H1 (cell line): Measurements from ENCODE around the gene TOR4A. TPM values are rescaled to one million over a fixed set of nuclear protein-coding genes. Genes with fewer than 3 reads are reported as not detected.

Source experiments
- CTCF ChIA-PET: fragments of 300-600 bp; sonication (Branson Sonifier 250); formaldehyde crosslinking; loops from one replicate; lab custom pipeline; 2021; ENCODE audit not compliant: partially characterized antibody; lab: Charles Lee
- POLR2A ChIA-PET: fragments of 300-600 bp; sonication (Branson Sonifier 250); formaldehyde crosslinking; loops from one replicate; lab custom pipeline; 2021; ENCODE audit warnings: inconsistent platforms; ENCODE audit not compliant: partially characterized antibody; lab: Charles Lee
- DNase-seq, 2 experiments: peaks; one replicate each; pipeline versions ENCODE4 v3.0.0 to v3.0.0-alpha.2; 2010 to 2022; ENCODE audit warnings: low spot score in 2 of 2, low read depth in 1 of 2, mixed read lengths in 1 of 2
- FAIRE-seq: peaks from 2 replicates; lab custom pipeline; 2011; peaks lifted over from hg19 to GRCh38; lab: Jason Lieb, UNC
- H2AFZ ChIP-seq: 2 replicates; pipeline ENCODE4 v1.8.1; 2012; ENCODE audit warnings: low read length, inconsistent platforms
- H2AK5ac ChIP-seq: 2 replicates; pipeline ENCODE4 v1.6.1; 2013; ENCODE audit warnings: low read depth, low read length
- H2BK120ac ChIP-seq: replicated peaks from 2 replicates; pipeline ENCODE3; 2013; ENCODE audit warnings: low read depth, low read length, inconsistent platforms
- H2BK12ac ChIP-seq: 2 replicates; pipeline ENCODE4 v1.6.1; 2013; ENCODE audit warnings: low read depth, low read length
- H2BK15ac ChIP-seq: 2 replicates; pipeline ENCODE4 v1.6.1; 2013; ENCODE audit warnings: low read length
- H2BK20ac ChIP-seq: 2 replicates; pipeline ENCODE4 v1.6.1; 2013; ENCODE audit warnings: low read length
- H2BK5ac ChIP-seq: 2 replicates; pipeline ENCODE4 v1.6.1; 2013; ENCODE audit warnings: low read depth, low read length
- H3K14ac ChIP-seq: 2 replicates; pipeline ENCODE4 v1.6.1; 2013; ENCODE audit warnings: inconsistent platforms; ENCODE audit not compliant: insufficient read length
- H3K18ac ChIP-seq: 2 replicates; pipeline ENCODE4 v1.6.1; 2013; ENCODE audit warnings: low read length; ENCODE audit errors: extremely low read depth
- H3K23ac ChIP-seq: 2 replicates; pipeline ENCODE4 v1.6.1; 2013; ENCODE audit warnings: inconsistent platforms; ENCODE audit not compliant: insufficient read length
- H3K23me2 ChIP-seq: 2 replicates; pipeline ENCODE4 v1.6.1; 2013; ENCODE audit warnings: low read depth, low read length
- H3K27ac ChIP-seq: 2 replicates; pipeline ENCODE4 v1.6.1; 2011; ENCODE audit warnings: low read depth, low read length, inconsistent platforms
- H3K27me3 ChIP-seq, 4 experiments: replicated peaks in 1 of 4; 1 replicate in 1 of 4; 2 replicates in 3 of 4; pipeline versions ENCODE4 v1.6.1 to v1.8.1; 2011 to 2013; ENCODE audit warnings: low read length in 3 of 4, mild to moderate bottlenecking in 3 of 4, inconsistent platforms in 2 of 4, mixed read lengths in 2 of 4, moderate library complexity in 1 of 4; ENCODE audit not compliant: control insufficient read depth in 3 of 4, insufficient read depth in 3 of 4; ENCODE audit errors: extremely low read depth in 1 of 4
- H3K36me3 ChIP-seq, 4 experiments: 2 replicates each; pipeline versions ENCODE4 v1.6.1 to v1.8.1; 2011 to 2013; ENCODE audit warnings: mild to moderate bottlenecking in 4 of 4, low read length in 3 of 4, moderate library complexity in 2 of 4, control low read depth in 1 of 4, inconsistent platforms in 1 of 4; ENCODE audit not compliant: insufficient read depth in 4 of 4, control insufficient read depth in 2 of 4
- H3K4ac ChIP-seq: replicated peaks from 2 replicates; pipeline ENCODE3; 2013; ENCODE audit warnings: low read length, low read depth, mixed read lengths, inconsistent platforms; ENCODE audit not compliant: insufficient read length
- H3K4me1 ChIP-seq, 4 experiments: replicated peaks in 1 of 4; 1 replicate in 1 of 4; 2 replicates in 3 of 4; pipeline versions ENCODE4 v1.6.1 to v1.8.1; 2011 to 2013; ENCODE audit warnings: low read length in 3 of 4, inconsistent platforms in 2 of 4, mixed read lengths in 1 of 4; ENCODE audit not compliant: insufficient read depth in 4 of 4, control insufficient read depth in 3 of 4
- H3K4me2 ChIP-seq, 2 experiments: 2 replicates each; pipeline versions ENCODE4 v1.6.1 to v1.8.1; 2011 to 2013; ENCODE audit warnings: low read depth in 2 of 2, low read length in 2 of 2, control low read depth in 1 of 2, inconsistent platforms in 1 of 2, mild to moderate bottlenecking in 1 of 2; ENCODE audit not compliant: insufficient read depth in 1 of 2
- H3K4me3 ChIP-seq, 4 experiments: fragments of 200-600, 300-600 bp in 1 of 4; sonication (generic), shearing (Covaris generic), sonication (Bioruptor Twin) in 1 of 4; 2 replicates each; pipeline versions ENCODE4 v1.5.1 to v1.8.1; 2011 to 2016; ENCODE audit warnings: low read length in 4 of 4, low read depth in 3 of 4, control low read depth in 2 of 4, inconsistent platforms in 2 of 4, mild to moderate bottlenecking in 2 of 4, mixed read lengths in 1 of 4, moderate library complexity in 1 of 4; ENCODE audit not compliant: insufficient read depth in 2 of 4; ENCODE audit errors: extremely low read depth in 1 of 4
- H3K56ac ChIP-seq: replicated peaks from 2 replicates; pipeline ENCODE3; 2013; ENCODE audit warnings: low read depth, mild to moderate bottlenecking, mixed read lengths, low read length, inconsistent platforms; ENCODE audit not compliant: insufficient read length
- H3K79me1 ChIP-seq: 2 replicates; pipeline ENCODE4 v1.6.1; 2013; ENCODE audit warnings: low read depth, low read length, control low read depth
- H3K79me2 ChIP-seq, 2 experiments: 2 replicates each; pipeline versions ENCODE4 v1.6.1 to v1.8.1; 2012 to 2013; ENCODE audit warnings: low read length in 2 of 2, mild to moderate bottlenecking in 2 of 2, inconsistent platforms in 1 of 2; ENCODE audit not compliant: insufficient read depth in 2 of 2, control insufficient read depth in 1 of 2
- H3K9ac ChIP-seq, 4 experiments: replicated peaks in 1 of 4; 1 replicate in 1 of 4; 2 replicates in 3 of 4; pipeline versions ENCODE4 v1.6.1 to v1.8.1; 2011 to 2013; ENCODE audit warnings: low read depth in 3 of 4, low read length in 3 of 4, control low read depth in 2 of 4, mild to moderate bottlenecking in 2 of 4, moderate library complexity in 2 of 4, inconsistent platforms in 1 of 4; ENCODE audit errors: extremely low read depth in 1 of 4
- H3K9me3 ChIP-seq, 2 experiments: 2 replicates each; pipeline versions ENCODE4 v1.6.1 to v1.8.1; 2012 to 2013; ENCODE audit warnings: mild to moderate bottlenecking in 2 of 2, moderate library complexity in 2 of 2, control low read depth in 1 of 2, inconsistent platforms in 1 of 2, low read depth in 1 of 2, low read length in 1 of 2, mixed read lengths in 1 of 2; ENCODE audit not compliant: insufficient read depth in 2 of 2
- H4K20me1 ChIP-seq, 2 experiments: replicated peaks in 1 of 2; 2 replicates each; pipeline versions ENCODE3 to v1.8.1; 2011 to 2013; ENCODE audit warnings: inconsistent platforms in 2 of 2, low read length in 2 of 2, mild to moderate bottlenecking in 1 of 2; ENCODE audit not compliant: insufficient read depth in 2 of 2, control insufficient read depth in 1 of 2
- H4K5ac ChIP-seq: 2 replicates; pipeline ENCODE4 v1.6.1; 2013; ENCODE audit warnings: low read length, low read depth, mixed read lengths, inconsistent platforms; ENCODE audit not compliant: insufficient read length
- H4K8ac ChIP-seq: 2 replicates; pipeline ENCODE4 v1.8.0; 2013; ENCODE audit warnings: mild to moderate bottlenecking, moderate library complexity, low read length, inconsistent platforms; ENCODE audit not compliant: insufficient read depth; ENCODE audit errors: extremely low read depth
- H4K91ac ChIP-seq: replicated peaks from 2 replicates; pipeline ENCODE3; 2013; ENCODE audit warnings: low read length, mixed read lengths, inconsistent platforms; ENCODE audit not compliant: insufficient read length
- MAX ChIP-seq: IDR thresholded peaks from 2 replicates; pipeline ENCODE4 v1.6.1; 2012; ENCODE audit warnings: inconsistent platforms
- TCF12 ChIP-seq: IDR thresholded peaks from 2 replicates; pipeline ENCODE4 v1.6.1; 2011; ENCODE audit warnings: low read depth, mild to moderate bottlenecking, low read length
- WGBS, 2 experiments: shearing (Covaris generic) in 1 of 2; methylation state at CpG; one replicate each; pipeline versions ENCODE4 v1.1.6 to v1.1.7; 2013 to 2015; ENCODE audit warnings: low lambda C conversion rate in 2 of 2, mixed read lengths in 2 of 2, inconsistent platforms in 1 of 2, low coverage in 1 of 2, missing lambda C conversion rate in 1 of 2; ENCODE audit not compliant: insufficient replicate concordance in 2 of 2, insufficient coverage in 1 of 2, insufficient read length in 1 of 2; ENCODE audit errors: extremely low coverage in 1 of 2, missing lambda C conversion rate in 1 of 2; 5-methylcytosine and 5-hydroxymethylcytosine counted together
- polyA plus RNA-seq, 7 experiments: library from polyadenylated mRNA; depleted of rRNA in 3 of 7; stranded (reverse) in 5 of 7; unstranded in 2 of 7; fragments of >200 nt in 5 of 7; fragments of 200-250 nt in 2 of 7; gene quantifications; 1 replicate in 5 of 7; 2 replicates in 1 of 7; 4 replicates in 1 of 7; pipeline versions ENCODE4 v1.2.1 to v1.2.3, GENCODE V29; 2011 to 2013; ENCODE audit warnings: missing spikeins in 2 of 7, mixed read lengths in 2 of 7
- total RNA-seq: library from RNA; stranded (reverse); fragmentation: NEBNext Ultra II Directional; extraction: Animal tissue kit (Norgen Biotek cat#: 25700); gene quantifications from 2 replicates; pipeline ENCODE4 v1.2.1, GENCODE V29; 2021
- TF ChIP-seq, protein P1 (sequence below), 3 experiments: IDR thresholded peaks; 1 replicate in 2 of 3; 2 replicates in 1 of 3; pipeline versions ENCODE4 v1.5.1 to v1.6.1; 2011; ENCODE audit warnings: low read length in 3 of 3, mild to moderate bottlenecking in 3 of 3, inconsistent platforms in 2 of 3, low read depth in 1 of 3, moderate library complexity in 1 of 3; ENCODE audit not compliant: insufficient read depth in 1 of 3; ENCODE audit errors: control extremely low read depth in 1 of 3
- TF ChIP-seq, protein P2 (sequence below): IDR thresholded peaks from 2 replicates; pipeline ENCODE4 v1.6.1; 2012; ENCODE audit warnings: inconsistent platforms

TOR4A gene
- total and polyA plus RNA-seq, 2 of the 8 experiments (the other 6 are each of a cell fraction or from before 2014, with no cell fraction given), result 8.4 to 9.3 TPM

DNA sequence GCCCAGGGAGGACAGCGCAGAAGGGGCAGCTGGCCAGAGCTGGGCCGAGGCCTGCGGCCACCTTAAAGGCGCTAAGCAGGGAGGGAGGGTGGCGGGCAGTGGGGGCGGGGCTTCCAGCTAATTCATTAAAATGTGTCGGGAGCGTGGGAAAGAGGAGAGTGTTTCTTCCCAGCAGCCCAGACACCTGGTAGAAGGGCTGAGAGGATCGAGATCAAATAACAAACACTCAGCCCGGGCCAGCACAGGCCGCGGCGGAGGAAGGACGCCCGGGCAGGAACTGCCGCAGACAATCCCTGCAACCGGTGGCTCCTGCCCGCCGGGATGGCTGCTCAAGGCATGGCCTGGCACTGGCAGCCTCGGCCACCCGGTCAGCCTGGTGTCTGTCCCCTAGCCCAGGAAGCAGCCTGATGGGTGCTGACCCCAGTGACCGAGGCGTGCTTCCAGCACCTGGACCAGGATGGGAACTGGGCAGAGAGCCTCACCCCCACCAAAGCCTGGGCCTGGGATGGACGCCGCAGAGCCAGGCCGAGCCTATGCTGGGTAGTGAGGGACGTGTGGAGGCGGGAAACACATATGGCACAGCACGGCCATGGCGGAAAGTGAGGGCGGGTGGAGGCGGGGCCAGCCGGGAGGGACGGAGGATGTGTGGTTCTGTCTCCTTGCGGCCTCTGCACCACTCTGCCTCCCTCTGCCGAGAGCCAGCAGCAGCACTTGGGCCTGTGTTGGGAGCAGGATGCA, 27.7 kb downstream of the TOR4A start:
- Histone ChIP-seq H3K4me1 (peaks cover 0 to 44% (median 35%) of the 10 kb centered on the region in 4 experiments; a peak in 6 of 7 replicates), H3K4me3 (no peak overlapping the region), H2BK20ac (no peak overlapping the region), H3K4me2 (peak overlapping the region in 1 of 2 experiments; percentile 30; a peak in 1 of 4 replicates), H4K8ac (peak overlapping the region; percentile 69), H2BK120ac (no peak overlapping the region), H3K27me3 (peaks cover 0 to 16% (median 7%) of the 10 kb centered on the region in 4 experiments; a peak in 5 of 7 replicates), H4K5ac (peak overlapping the region; percentile 32), H3K23ac (no peak overlapping the region), H3K4ac (peak overlapping the region; percentile 92), H2BK5ac (peak overlapping the region; percentile 91; the same call in 1 of the 2 replicates), H3K9ac (no peak overlapping the region), H3K79me1 (peaks cover 3% of the 10 kb centered on the region), H2AK5ac (peak overlapping the region; percentile 90; the same call in 1 of the 2 replicates), H3K23me2 (peaks cover 11% of the 10 kb centered on the region), H3K18ac (peak overlapping the region; percentile 83), H3K56ac (no peak overlapping the region), H3K27ac (no peak overlapping the region), H4K91ac (peak overlapping the region; percentile 88), H3K14ac (no peak overlapping the region), H2AFZ (no peak overlapping the region), H3K36me3 (no peaks in the 10 kb centered on the region), H4K20me1 (peaks cover 0 to 3% of the 10 kb centered on the region in 2 experiments), H3K79me2 (peaks cover 0 to 3% of the 10 kb centered on the region in 2 experiments; a peak in 1 of 4 replicates), H2BK15ac (peak overlapping the region; percentile 88; the same call in 1 of the 2 replicates), H2BK12ac (peak overlapping the region; percentile 97; the same call in 1 of the 2 replicates), H3K9me3 (no peaks in the 10 kb centered on the region)
- ChIA-PET POLR2A (interaction anchor here (1.1 to 10.0 kb wide), 4 partner anchors 10 to 28 kb away, joined by 3 to 129 read pairs (median 4); partner anchors contain the start of gene TOR4A), CTCF (interaction anchor here (1.2 to 4.7 kb wide), 5 partner anchors 8 to 110 kb away, joined by 3 to 55 read pairs (median 3); no protein-coding TSS in a partner anchor)
- DNase-seq (peak in 1 of 2 experiments; percentile 66), FAIRE-seq (no peak)
- 72% methylated on average over 30 of the region's 36 CpGs; no CpG with 5 or more reads in 1 of the 2 experiments for WGBS, 2 experiments
- TF ChIP-seq, protein P1, sequence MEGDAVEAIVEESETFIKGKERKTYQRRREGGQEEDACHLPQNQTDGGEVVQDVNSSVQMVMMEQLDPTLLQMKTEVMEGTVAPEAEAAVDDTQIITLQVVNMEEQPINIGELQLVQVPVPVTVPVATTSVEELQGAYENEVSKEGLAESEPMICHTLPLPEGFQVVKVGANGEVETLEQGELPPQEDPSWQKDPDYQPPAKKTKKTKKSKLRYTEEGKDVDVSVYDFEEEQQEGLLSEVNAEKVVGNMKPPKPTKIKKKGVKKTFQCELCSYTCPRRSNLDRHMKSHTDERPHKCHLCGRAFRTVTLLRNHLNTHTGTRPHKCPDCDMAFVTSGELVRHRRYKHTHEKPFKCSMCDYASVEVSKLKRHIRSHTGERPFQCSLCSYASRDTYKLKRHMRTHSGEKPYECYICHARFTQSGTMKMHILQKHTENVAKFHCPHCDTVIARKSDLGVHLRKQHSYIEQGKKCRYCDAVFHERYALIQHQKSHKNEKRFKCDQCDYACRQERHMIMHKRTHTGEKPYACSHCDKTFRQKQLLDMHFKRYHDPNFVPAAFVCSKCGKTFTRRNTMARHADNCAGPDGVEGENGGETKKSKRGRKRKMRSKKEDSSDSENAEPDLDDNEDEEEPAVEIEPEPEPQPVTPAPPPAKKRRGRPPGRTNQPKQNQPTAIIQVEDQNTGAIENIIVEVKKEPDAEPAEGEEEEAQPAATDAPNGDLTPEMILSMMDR (IDR thresholded peaks at IDR 0.05; ENCODE audit: control extremely low read depth in 1 of 3, insufficient read depth in 1 of 3, low read depth in 1 of 3, low read length in 3 of 3), result peak in 1 of 3 experiments; percentile 5; a peak in 1 of 4 replicates
- no peak for TF ChIP-seq TCF12
- TF ChIP-seq, protein P2, sequence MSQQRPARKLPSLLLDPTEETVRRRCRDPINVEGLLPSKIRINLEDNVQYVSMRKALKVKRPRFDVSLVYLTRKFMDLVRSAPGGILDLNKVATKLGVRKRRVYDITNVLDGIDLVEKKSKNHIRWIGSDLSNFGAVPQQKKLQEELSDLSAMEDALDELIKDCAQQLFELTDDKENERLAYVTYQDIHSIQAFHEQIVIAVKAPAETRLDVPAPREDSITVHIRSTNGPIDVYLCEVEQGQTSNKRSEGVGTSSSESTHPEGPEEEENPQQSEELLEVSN, result peak; percentile 87
- TF ChIP-seq MAX, result peak; percentile 61
